Prostate gland (tissue), 2 donors: ENCODE data around the gene UPP1.

Experiments used
- CTCF ChIP-seq, 4 experiments: fragments of 200-600 bp in 2 of 4; fragments of 450-650 bp in 2 of 4; sonication (generic) in 2 of 4; IDR thresholded peaks; 1 replicate in 3 of 4; 2 replicates in 1 of 4; pipeline ENCODE4 v1.5.1; 2016 to 2019; ENCODE audit warnings: antibody characterized with exemption in 4 of 4, mild to moderate bottlenecking in 2 of 4, moderate library complexity in 2 of 4
- POLR2A ChIP-seq: fragments of 450-650 bp; IDR thresholded peaks from one replicate; pipeline ENCODE4 v1.6.1; 2016; ENCODE audit warnings: antibody characterized with exemption, mild to moderate bottlenecking
- POLR2AphosphoS5 ChIP-seq: sonication (generic); formaldehyde crosslinking; IDR thresholded peaks from one replicate; pipeline ENCODE4 v1.6.1; 2017; ENCODE audit warnings: antibody characterized with exemption

GRCh38 chr7:48144291-48144768 lies 55.3 kb downstream of the UPP1 start:
- TF ChIP-seq POLR2A = no peak
- no peak for TF ChIP-seq CTCF (IDR thresholded peaks at IDR 0.05)
- no peak for TF ChIP-seq POLR2AphosphoS5
